OCI-LY3 (cell line): ENCODE measurements around the gene TXNDC11.

Source experiments
- H2AFZ ChIP-seq: fragments of 200-600, 300-600 bp; shearing (Covaris generic); 2 replicates; pipeline ENCODE4 v1.6.0; 2014; ENCODE audit warnings: antibody characterized with exemption, low read depth, low read length
- H3K27ac ChIP-seq: fragments of 200-600, 300-600 bp; sonication (generic); 2 replicates; pipeline ENCODE4 v1.5.1; 2014; ENCODE audit warnings: mild to moderate bottlenecking, low read length, moderate library complexity, mixed read lengths
- H3K27me3 ChIP-seq: fragments of 200-600, 300-600 bp; sonication (generic); 2 replicates; pipeline ENCODE4 v1.6.1; 2014; ENCODE audit warnings: low read depth, low read length, mixed read lengths
- H3K36me3 ChIP-seq: fragments of 200-600, 300-600 bp; sonication (generic); replicated peaks from 2 replicates; pipeline ENCODE3; 2014; ENCODE audit warnings: low read depth, low read length, mixed read lengths
- H3K4me1 ChIP-seq: fragments of 300-600, 200-600 bp; sonication (generic); 2 replicates; pipeline ENCODE4 v1.6.1; 2014; ENCODE audit warnings: low read length, mixed read lengths
- H3K4me2 ChIP-seq: fragments of 200-600, 300-600 bp; sonication (generic); 2 replicates; pipeline ENCODE4 v1.6.1; 2014; ENCODE audit warnings: low read length, mixed read lengths
- H3K4me3 ChIP-seq: fragments of 300-600, 200-600 bp; sonication (generic); 2 replicates; pipeline ENCODE4 v1.5.1; 2014; ENCODE audit warnings: antibody characterized with exemption, mild to moderate bottlenecking, low read length, moderate library complexity
- H3K79me2 ChIP-seq: fragments of 300-600, 200-600 bp; shearing (Covaris generic); 2 replicates; pipeline ENCODE4 v1.6.1; 2014; ENCODE audit warnings: mild to moderate bottlenecking, low read length, mixed read lengths
- H3K9ac ChIP-seq: fragments of 300-600, 200-600 bp; shearing (Covaris generic); 2 replicates; pipeline ENCODE4 v1.6.0; 2014; ENCODE audit warnings: mild to moderate bottlenecking, low read length, moderate library complexity
- H3K9me3 ChIP-seq: fragments of 200-600, 300-600 bp; shearing (Covaris generic); 2 replicates; pipeline ENCODE4 v1.6.1; 2014; ENCODE audit warnings: low read length, mixed read lengths; ENCODE audit not compliant: insufficient read depth
- H4K20me1 ChIP-seq: fragments of 200-600, 300-600 bp; sonication (generic); 2 replicates; pipeline ENCODE4 v1.6.1; 2016; ENCODE audit warnings: low read length, mixed read lengths; ENCODE audit not compliant: insufficient read depth
- EZH2phosphoT487 ChIP-seq: fragments of 200-600 bp; shearing (Covaris generic); IDR thresholded peaks from 2 replicates; pipeline ENCODE4 v1.6.1; 2018; ENCODE audit warnings: antibody characterized with exemption, mixed run types, low read depth
- TF ChIP-seq, protein P1 (sequence below): fragments of 200-600, 300-600 bp; sonication (generic); IDR thresholded peaks from 2 replicates; pipeline ENCODE4 v1.5.1; 2014; ENCODE audit warnings: antibody characterized with exemption, low read length, low read depth

TXNDC11 gene

DNA sequence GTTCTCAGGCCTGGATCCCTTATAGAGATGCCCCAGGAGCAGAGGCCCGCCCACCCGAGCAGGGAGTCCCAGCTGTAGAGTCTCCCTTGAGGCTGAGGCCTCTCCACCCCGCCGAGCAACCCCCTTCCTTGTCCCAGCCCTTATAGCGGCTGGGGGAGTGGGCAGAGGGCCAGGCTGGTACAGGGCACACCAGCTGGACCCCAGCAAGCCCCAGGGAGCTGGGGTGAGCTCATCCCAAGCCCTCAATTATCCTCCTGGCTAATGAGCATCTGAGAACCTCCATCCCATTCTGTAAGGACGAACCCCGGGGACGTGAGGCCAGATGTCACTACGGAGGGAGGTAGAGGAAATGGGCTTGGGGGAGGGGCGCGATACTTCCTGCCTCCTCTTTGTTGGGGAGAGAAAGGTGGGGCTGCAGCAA lies 77.6 kb downstream of the TXNDC11 start:
- no peak overlapping the region for H3K27ac ChIP-seq
- H4K20me1 ChIP-seq: peaks cover 4% of the 10 kb centered on the region; the same call in 1 of the 2 replicates
- TF ChIP-seq EZH2phosphoT487: no peak
- TF ChIP-seq, protein P1, sequence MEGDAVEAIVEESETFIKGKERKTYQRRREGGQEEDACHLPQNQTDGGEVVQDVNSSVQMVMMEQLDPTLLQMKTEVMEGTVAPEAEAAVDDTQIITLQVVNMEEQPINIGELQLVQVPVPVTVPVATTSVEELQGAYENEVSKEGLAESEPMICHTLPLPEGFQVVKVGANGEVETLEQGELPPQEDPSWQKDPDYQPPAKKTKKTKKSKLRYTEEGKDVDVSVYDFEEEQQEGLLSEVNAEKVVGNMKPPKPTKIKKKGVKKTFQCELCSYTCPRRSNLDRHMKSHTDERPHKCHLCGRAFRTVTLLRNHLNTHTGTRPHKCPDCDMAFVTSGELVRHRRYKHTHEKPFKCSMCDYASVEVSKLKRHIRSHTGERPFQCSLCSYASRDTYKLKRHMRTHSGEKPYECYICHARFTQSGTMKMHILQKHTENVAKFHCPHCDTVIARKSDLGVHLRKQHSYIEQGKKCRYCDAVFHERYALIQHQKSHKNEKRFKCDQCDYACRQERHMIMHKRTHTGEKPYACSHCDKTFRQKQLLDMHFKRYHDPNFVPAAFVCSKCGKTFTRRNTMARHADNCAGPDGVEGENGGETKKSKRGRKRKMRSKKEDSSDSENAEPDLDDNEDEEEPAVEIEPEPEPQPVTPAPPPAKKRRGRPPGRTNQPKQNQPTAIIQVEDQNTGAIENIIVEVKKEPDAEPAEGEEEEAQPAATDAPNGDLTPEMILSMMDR: no peak
- no peak overlapping the region for H3K4me3 ChIP-seq
- no peak overlapping the region for H3K4me2 ChIP-seq
- no peaks in the 10 kb centered on the region for H3K9me3 ChIP-seq
- peaks cover 9% of the 10 kb centered on the region for H3K4me1 ChIP-seq
- 0 out of 2 replicates have a peak, but pooled peaks cover 7% of the 10 kb centered on the region for H3K27me3 ChIP-seq
- no peak overlapping the region for H2AFZ ChIP-seq
- H3K79me2 ChIP-seq: peaks cover 16% of the 10 kb centered on the region
- peaks cover 3% of the 10 kb centered on the region for H3K36me3 ChIP-seq
- no peak overlapping the region for H3K9ac ChIP-seq

DNA sequence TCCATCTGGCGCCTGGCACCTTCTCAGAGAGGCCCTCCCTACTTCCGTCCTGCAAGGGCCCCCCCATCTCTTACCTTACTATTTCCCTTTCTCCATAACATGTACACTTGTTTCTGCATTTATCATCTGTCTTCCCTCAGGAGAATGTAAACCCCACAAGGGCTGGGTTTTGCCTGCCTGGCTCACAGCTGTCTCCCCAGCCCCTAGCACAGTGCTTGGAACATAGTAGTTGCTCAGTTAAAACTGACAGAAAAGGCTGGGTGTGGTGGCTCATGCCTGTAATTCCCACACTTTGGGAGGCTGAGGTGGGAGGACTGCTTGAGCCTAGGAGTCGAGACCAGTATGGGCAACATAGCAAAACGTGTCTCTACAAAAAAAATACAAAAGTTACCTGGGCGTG lies 80.1 kb downstream of the TXNDC11 start:
- no peak overlapping the region for H2AFZ ChIP-seq
- 0 out of 2 replicates have a peak, but pooled peaks cover 7% of the 10 kb centered on the region for H3K27me3 ChIP-seq
- no peak overlapping the region for H3K4me3 ChIP-seq
- H3K4me2 ChIP-seq: no peak overlapping the region
- H3K27ac ChIP-seq: no peak overlapping the region
- H3K79me2 ChIP-seq: no peaks in the 10 kb centered on the region
- no peaks in the 10 kb centered on the region for H3K9me3 ChIP-seq
- H3K9ac ChIP-seq: no peak overlapping the region
- TF ChIP-seq, protein P1: no peak
- TF ChIP-seq EZH2phosphoT487: no peak
- H4K20me1 ChIP-seq: no peaks in the 10 kb centered on the region
- peaks cover 2% of the 10 kb centered on the region for H3K4me1 ChIP-seq
- H3K36me3 ChIP-seq: no peaks in the 10 kb centered on the region

DNA sequence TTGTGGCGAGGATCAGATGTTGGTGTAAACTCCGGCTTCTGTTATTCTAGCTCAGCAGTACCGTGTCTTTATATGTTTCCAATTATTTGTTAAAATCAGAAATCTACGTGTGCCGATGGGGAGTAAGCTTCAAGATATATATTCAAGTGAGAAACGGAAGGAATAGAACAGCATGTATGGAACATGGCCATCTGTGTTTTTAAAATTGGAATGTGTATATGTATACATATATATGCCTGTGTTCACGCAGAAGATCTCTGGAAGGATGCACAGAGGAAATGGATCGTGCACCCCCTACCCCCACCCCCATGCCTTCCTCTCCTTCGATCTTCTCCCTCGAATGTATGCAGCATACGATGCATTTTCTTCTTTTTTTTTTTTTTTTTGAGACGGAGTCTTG lies 82.1 kb downstream of the TXNDC11 start:
- H3K9me3 ChIP-seq: no peaks in the 10 kb centered on the region
- no peaks in the 10 kb centered on the region for H4K20me1 ChIP-seq
- H3K4me3 ChIP-seq: no peak overlapping the region
- no peak overlapping the region for H3K27ac ChIP-seq
- no peaks in the 10 kb centered on the region for H3K27me3 ChIP-seq
- peaks cover 1% of the 10 kb centered on the region; the same call in 1 of the 2 replicates for H3K4me1 ChIP-seq
- H3K36me3 ChIP-seq: no peaks in the 10 kb centered on the region
- H3K9ac ChIP-seq: no peak overlapping the region
- H3K4me2 ChIP-seq: no peak overlapping the region
- H2AFZ ChIP-seq: no peak overlapping the region
- no peaks in the 10 kb centered on the region for H3K79me2 ChIP-seq
- TF ChIP-seq, protein P1: no peak
- no peak for TF ChIP-seq EZH2phosphoT487

DNA sequence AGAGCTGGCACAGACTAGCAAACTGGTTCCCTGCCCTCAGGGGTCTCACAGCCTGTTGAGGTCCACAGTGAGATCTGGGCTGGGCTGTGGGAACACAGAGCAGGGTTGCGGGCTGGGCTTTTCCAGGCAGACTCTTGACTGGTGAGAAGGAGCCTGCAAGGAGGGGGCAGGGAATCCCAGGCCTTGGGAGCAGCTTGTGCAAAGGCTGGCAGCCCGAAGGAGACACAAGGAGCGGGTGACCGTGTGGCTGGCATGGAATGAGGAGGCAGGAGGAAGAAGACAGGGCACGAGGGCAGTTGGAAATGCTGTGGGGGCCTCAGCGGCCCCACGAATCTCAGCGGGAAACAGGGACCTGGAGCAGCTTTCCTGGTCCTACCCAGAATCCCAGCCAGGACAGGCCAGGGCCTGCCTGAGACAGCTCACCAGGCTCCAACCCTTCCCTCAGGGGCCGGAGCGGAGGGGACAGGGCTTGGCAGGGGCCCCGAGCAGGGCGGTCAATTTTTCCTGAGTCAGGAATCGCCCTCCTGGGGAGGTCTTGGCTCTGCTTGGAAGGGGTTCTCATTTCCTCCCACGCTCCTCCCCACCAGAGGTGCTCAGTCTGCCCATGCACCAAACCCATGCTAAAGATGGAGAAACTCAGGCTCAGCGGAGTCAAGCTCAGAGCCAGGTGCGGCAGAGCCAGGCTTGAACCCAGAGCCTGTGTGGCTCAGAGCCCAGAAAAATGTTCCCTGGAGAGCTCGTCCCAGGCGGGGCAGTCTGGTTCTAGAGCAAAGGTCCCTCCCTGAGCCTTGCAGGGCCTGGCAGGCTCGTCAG lies 83.6 kb downstream of the TXNDC11 start:
- no peak overlapping the region for H3K9ac ChIP-seq
- H4K20me1 ChIP-seq: no peaks in the 10 kb centered on the region
- no peaks in the 10 kb centered on the region for H3K36me3 ChIP-seq
- H2AFZ ChIP-seq: no peak overlapping the region
- no peaks in the 10 kb centered on the region for H3K79me2 ChIP-seq
- H3K9me3 ChIP-seq: no peaks in the 10 kb centered on the region
- H3K4me1 ChIP-seq: peaks cover 4% of the 10 kb centered on the region; the same call in 1 of the 2 replicates
- no peak overlapping the region for H3K4me3 ChIP-seq
- TF ChIP-seq EZH2phosphoT487: no peak
- TF ChIP-seq, protein P1: no peak
- H3K27ac ChIP-seq: no peak overlapping the region
- H3K27me3 ChIP-seq: no peaks in the 10 kb centered on the region
- no peak overlapping the region for H3K4me2 ChIP-seq
